HTR-8/SVneo (cell line): ENCODE measurements around the gene NXPE1.

Experiments
- DNase-seq: peaks from one replicate; pipeline ENCODE4 v3.0.0; 2011; ENCODE audit warnings: low spot score, mixed read lengths; ENCODE audit not compliant: insufficient read length
- FAIRE-seq: peaks from 2 replicates; lab custom pipeline; 2011; peaks lifted over from hg19 to GRCh38; lab: Jason Lieb, UNC

NXPE1 gene

DNA sequence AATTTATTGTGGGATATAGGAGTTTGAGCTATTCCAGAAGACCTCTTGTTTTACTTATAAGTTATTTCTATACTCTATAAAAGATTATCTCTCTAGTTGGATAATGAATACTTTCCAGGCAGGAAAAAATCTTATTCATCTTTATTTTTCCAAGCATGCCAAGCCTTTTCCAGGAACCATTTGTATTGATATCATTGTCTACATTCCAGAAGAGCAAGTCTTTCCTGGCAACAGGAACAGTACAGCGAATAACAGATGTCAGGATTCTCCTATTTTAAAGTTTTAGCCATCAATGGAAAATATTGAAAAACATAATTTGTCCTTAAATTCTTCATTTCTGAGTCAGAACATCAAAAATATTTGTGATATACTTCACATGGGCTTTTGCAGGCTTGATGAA, 5.2 kb upstream of the NXPE1 start:
- no peak for FAIRE-seq
- DNase-seq: no peak

DNA sequence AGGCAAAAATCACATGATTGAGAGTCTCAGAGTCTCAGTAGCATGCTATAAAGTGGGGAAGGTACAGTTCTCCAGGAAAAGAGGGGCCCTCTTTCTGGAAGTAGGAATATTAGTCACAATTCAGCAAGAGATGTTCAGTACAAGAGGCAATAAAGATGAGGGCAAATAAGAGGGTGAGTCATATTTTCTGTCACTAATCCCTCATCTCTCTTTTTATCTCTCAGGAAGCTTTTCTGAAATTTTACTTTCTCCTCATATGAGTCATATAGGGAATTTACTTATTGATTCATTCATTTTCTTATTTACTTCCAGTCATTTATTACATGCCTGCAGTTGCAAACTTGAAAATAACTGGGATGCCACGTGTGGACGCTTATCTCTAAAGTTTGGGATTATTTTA, 3.4 kb upstream of the NXPE1 start:
- FAIRE-seq: no peak
- peak; percentile 31 for DNase-seq

DNA sequence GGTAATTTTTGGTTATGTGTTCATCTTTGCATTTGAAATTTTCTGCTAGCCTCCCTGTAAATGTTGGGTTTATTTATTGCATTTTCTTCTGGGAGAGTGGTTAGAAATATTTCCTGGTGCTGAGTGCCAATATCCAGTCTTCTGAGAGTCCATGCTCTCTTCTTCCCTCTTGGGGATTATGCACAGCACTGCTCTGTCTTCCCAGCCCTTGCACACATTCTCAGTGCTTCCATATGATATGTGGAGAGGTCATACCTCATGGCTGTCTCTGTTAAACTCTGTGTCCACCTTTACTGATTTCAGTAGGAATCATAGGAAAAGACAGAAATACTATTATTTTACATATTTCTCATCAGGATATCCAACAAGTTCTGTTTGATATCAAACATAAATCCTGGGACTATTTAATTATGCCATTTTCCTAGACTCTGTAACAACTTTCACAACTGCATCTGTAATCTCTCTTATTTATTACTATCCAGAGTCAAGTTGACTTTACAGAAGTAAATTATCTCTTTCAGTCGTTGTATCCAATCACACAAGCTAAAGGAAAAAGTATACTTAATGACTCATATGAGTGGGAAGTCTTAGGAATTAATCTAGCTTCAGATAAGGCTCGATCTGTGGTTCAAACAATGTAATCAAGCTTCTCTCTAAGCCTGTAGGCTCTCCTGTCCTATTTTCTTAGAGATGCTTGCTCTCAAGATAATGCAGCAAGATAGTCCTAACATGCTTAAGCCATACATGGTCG, 2.7 kb upstream of the NXPE1 start:
- peak; percentile 81 for FAIRE-seq
- DNase-seq: peak; percentile 14

DNA sequence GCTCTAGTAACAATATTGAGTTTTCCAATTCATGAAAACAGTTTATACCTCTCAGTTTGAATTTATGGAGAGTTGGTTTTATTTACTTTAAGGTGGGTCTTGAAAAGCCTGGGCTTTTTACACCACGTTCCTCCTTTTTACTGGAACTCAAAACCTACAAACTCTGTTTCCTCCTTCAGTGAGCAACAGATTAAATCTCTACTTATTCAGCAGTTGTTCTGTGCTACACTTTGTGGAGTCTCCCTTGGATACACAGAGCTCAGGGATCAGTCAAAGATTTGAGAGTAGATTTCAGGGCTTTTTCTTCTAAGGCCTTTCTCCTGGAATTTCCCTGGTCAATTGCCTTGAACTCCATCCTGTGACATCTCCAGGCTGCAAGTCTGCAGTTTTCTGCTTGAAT, 3.5 kb downstream of the NXPE1 start:
- no peak for FAIRE-seq

DNA sequence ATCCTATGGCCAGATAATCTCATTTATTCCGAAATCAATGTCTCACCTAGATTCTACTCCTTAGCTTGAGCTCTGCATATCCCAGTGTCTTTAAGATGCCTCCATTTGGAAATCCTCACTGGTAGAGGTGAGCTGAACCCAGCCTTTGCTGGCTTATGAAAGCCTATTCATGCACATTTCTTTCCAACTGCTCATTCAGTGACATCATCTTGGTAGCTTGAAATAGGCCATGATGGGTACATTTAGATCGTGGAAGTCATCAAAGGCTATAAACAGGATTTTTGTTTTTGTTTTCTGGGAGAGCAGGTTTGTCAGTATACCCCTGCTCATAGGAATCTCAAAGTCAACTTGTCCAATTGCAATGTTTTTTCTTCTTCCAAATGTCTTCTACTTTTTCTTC, 6.0 kb downstream of the NXPE1 start:
- FAIRE-seq (peak; percentile 94), DNase-seq (no peak)

More for the DNA sequence above, 3.5 kb downstream of the NXPE1 start:
- no peak for DNase-seq

DNA sequence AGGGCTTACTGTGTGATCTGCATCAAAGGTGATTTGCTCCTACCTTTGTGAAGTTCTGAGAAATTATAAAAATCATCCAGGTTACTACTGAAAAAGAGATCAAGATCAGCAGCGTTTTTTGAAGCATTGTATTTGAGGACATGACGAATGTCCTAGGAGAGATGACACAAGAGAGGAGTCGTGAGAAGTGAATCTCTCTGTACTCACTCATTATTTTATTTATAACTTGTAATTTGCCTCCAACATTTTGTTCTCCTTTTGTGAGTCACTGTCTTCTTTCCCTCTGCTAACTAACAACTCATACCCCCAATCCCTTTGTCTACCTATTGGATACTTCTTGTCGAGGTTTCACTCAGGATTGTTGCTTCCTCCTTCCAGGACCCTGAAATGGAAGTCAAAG, 8.6 kb downstream of the NXPE1 start:
- DNase-seq (no peak), FAIRE-seq (no peak)

DNA sequence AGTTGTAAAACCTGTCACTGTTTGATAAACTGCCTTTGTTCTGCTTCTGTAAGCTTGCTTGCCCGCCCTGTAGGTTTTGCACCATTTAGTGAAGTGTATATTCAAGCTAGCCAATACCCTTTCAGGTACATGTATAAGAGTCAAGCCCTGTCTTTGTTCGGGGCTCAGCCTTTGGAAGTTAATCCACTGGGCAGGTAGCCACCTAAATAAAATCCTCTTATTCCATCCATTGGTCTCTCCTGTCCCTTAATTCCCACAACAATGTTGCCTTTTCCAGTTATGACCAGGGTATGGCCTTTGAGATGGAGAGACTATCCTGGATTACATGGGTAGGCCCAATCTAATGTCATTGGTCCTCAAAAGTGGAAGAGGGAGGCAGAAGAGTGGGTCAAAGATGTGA, 34.0 kb downstream of the NXPE1 start:
- DNase-seq (no peak), FAIRE-seq (no peak)

DNA sequence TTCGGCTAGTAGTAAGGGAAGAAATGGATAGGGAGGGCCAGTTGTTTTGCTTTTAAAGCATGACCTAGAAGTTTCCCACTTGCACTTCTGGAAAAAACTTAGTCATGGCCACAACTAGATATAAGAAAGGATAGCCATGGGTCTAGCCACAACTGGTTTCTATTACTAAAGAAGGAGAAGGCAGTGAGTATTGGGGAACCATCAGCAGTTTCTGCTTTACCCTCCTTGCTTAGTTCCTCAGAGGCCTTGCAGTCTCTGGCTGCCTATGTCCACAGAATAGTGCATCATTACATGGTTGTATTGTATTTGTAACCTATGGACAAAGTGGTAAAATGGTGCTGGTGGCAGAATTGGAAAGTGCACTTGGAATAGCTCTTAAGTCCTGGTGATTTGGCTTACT, 35.6 kb downstream of the NXPE1 start:
- no peak for FAIRE-seq
- DNase-seq: no peak

DNA sequence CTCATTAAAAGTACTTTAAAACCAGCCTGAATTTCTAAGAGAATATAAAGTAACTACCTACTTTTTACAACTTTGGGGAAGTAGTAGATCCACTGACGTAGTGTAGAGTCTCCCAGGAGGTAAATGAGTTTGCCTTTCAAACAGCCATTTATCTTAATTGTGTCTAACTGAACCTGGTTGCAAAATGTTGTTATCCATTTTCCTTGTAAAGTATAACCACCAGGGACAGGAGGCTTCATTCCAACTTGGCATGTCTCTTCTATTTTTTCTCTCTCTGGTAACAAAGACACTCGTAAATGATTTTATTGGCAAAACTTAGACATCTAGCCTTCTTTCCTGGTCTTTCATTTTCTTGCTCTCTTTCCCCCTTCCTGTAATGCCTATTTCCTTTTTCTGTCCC, 36.9 kb downstream of the NXPE1 start:
- FAIRE-seq (no peak), DNase-seq (no peak)

DNA sequence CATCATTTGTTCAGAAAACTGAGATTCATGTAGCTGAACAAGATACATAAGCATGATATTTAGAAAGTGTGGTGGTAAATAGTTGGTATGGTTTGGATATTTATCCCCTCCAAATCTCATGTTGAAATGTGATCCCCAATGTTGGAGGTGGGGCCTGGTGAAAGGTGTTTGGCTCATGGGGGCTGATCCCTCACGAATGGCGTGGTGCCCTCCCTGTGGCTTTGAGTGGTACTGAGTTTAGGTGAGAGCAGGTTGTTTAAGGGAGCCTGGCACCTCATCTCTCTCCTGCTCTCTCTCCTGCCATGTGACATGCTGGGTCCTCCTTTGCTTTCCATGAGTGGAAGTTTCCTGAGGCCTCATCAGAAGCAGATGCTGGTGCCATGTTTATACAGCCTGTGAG, 48.1 kb downstream of the NXPE1 start:
- FAIRE-seq (no peak), DNase-seq (no peak)

DNA sequence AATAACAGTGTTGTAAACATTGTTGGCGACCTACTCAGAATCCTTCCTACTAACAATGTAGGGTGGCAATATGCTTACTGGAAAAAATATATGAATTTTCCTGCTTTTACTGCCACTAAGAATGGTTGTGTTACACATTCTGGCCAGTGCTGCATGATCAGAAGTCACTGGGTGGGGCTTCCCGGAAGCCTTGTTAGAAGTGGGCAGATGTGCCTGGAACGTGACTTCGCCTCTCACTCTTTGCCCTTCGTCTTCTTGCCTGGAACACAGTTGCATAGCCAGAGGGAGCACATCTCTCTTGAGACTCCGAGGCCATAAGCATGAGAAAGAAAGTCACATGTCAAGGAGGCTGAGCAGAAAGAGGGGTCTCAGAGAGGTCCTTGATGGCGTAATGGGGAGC, 48.6 kb downstream of the NXPE1 start:
- DNase-seq (no peak), FAIRE-seq (no peak)

DNA sequence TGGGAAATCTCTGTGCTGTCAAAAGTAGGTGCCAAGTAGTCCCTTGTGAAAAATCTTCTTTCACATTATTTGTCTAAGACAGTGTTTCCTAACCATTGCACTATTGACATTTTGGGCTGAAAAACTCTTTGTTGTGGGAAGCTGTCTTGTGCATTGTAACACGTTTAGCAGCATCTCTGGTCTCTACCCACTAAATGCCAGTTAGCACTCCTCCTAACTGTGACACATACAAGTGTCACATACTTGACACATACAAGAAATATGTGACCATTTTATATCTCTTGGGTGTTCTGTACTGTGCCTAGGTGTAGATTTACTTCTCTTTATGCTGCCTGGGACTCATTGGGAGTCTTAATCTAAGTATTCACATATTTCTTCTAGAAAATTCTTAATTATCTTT, 57.8 kb downstream of the NXPE1 start:
- DNase-seq: no peak
- no peak for FAIRE-seq

DNA sequence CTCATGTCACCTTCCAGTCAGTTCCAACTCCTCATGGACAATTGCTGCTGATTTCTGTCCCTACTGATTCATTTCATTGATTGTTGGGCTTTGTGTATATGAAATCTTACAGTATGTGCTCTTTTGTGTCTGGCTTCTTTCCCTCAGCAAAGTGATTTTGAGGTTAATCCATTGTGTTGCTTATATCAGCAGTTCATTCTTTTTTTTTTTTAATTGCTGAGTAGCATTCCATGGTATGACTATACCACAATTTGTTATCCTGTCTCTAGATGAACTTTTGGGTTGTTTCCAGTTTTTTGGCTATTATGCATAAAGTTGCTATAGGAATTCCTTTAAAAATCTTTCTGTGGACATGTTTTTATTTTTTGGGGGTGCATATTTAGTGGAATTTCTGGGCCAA, 59.9 kb downstream of the NXPE1 start:
- DNase-seq (no peak), FAIRE-seq (no peak)

DNA sequence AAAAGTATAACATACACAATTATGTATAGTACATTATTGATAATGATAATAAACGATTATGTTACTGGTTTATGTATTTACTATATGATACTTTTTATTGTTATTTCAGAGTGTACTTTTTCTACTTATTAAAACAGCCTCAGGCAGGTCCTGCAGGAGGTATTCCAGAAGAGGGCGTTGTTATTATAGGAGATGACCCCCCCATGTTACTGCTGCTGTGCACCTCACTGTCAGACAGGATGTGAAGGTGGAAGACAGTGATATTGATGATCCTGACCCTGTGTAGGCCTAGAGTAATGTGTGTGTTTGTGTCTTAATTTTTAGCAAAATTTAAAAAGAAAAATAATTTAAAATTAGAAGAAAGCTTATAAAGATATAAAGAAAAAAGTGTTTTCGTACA, 62.8 kb downstream of the NXPE1 start:
- FAIRE-seq (no peak), DNase-seq (no peak)

DNA sequence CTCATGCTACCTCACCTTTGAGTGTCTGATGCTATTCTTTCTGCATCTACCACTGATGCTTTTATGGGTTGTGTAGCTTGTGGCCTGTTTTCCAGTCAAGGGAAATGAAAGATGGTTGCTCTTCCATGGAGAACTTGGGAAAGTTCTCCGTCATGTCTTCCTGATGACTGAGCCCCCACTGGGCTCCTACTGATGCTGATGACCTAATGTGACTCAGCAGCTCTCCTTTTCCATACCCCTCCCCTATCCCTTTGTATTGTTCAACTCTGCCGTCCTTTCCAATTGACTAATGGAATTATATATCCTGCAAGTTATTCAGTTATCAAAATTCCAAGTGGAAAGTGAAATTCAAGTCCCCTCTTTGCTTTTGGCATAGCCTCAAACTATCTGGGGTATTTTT, 75.8 kb downstream of the NXPE1 start:
- FAIRE-seq (peak; percentile 48), DNase-seq (no peak)

DNA sequence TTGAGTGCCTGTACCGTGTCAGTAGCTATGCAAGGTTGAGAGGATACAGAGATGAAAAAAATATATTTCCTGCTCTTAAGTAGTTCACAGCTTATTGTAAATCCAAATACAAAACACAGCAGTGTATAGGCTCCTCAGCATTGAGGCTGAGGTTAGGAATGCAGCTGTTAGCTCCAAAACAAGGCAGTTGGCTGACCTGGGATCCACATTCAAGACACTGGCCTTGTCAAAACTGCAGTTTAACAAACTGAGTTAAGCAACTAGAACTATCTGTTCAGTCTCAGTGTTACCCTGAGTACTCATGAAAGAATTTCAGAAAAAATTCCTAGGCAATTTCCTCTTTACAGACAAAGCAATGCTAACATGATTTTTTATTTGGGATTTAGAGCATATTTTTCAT, 77.6 kb downstream of the NXPE1 start:
- no peak for FAIRE-seq
- DNase-seq: no peak

DNA sequence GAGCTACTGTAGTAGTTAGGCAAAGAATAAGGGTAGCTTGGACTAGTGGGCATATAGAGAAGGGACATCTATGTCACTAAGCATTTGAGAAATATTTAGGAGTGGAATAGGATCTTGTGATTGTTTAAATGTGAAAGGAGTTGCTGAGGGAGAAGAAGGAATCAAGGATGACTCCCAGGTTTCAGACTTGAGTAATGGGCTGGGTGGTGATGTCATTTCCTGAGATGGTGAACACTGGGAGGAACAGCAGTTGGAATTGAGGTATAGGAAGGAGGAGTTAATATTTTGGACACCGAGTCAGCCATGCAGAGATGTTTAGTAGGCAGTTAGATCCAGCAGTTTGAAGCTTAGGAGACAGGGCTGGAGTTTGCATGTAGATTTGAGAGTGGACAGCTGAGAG, 80.3 kb downstream of the NXPE1 start:
- DNase-seq: no peak
- FAIRE-seq: no peak

DNA sequence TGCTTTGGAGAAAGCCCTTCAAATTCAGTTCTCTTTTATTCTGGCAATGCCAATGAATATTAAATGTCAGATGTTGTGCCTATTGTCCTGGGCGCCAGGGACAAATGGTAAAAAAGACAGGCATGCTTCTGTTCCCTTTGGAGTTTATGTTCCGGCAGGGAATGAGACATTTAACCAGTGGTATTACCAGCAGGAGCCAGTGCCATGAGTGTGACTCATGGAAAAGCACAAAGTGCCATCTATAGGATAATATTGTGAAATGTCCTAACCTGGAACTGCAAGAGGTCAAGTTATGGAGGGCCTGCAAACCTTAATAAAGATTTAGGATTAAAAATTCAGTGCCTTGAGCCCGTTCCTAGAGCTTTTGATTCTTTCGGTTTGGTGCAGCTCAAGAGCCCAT, 80.9 kb downstream of the NXPE1 start:
- FAIRE-seq (peak; percentile 13), DNase-seq (no peak)

DNA sequence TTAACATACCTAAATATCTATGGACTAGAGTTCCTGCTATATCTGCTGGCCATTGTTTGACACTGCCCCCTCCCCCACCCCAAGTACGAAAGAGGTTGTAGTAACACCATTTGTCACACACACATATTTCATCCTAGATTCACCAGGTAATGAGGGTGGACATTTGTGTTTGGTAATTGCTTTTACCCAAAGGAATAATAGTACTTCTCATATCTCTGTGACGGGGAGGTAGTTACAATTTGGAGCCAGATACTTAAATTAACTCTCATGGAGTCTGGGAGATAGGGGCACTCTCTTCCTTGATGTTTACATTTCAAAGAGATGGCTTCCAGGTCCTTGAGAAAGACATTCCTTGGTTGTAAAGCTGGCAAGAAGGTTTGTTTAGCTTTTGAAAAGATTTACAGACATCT, 81.7 kb downstream of the NXPE1 start:
- DNase-seq (no peak), FAIRE-seq (no peak)

DNA sequence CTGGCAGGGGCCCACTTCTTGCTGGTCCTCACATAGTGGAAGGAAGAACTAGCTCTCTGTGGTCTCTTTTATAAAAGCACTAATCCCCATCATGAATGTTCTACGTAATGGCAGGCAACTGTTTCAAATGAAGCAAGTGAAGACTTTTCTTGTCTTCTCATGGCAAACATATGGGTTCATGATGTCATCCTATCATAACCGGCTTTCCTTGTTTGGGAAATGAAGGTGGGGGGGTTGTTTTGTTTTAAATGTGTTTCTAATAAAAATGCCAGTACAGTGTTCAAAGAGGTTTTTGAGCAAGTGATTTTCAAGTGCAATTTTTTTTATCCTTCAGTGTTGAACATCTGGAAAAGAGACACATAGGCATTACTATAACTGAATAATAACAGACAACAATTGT, 87.0 kb downstream of the NXPE1 start:
- no peak for FAIRE-seq
- DNase-seq: no peak
